H9 (cell line): Measurements from ENCODE around the gene GGT6. TPM values are rescaled to one million over a fixed set of nuclear protein-coding genes. Genes with fewer than 3 reads are reported as not detected.

ENCODE experiments used
- DNase-seq: peaks from one replicate; pipeline ENCODE4 v3.0.0-alpha.2; 2017
- H2AFZ ChIP-seq: one replicate; pipeline ENCODE4 v1.6.1; 2013; ENCODE audit warnings: mild to moderate bottlenecking, low read length, control low read depth, moderate library complexity
- H2AK5ac ChIP-seq: 2 replicates; pipeline ENCODE4 v1.6.1; 2013; ENCODE audit warnings: low read length, control low read depth, mixed read lengths; ENCODE audit not compliant: insufficient read length
- H2BK120ac ChIP-seq: one replicate; pipeline ENCODE4 v1.6.1; 2013; ENCODE audit warnings: low read depth, mild to moderate bottlenecking, low read length, control low read depth, inconsistent platforms; ENCODE audit not compliant: poor library complexity, severe bottlenecking
- H2BK12ac ChIP-seq: 2 replicates; pipeline ENCODE4 v1.6.1; 2013; ENCODE audit warnings: low read length, control low read depth, mixed read lengths, low read depth; ENCODE audit not compliant: insufficient read length
- H2BK15ac ChIP-seq: 2 replicates; pipeline ENCODE4 v1.6.1; 2013; ENCODE audit warnings: low read depth, low read length, control low read depth
- H2BK20ac ChIP-seq: one replicate; pipeline ENCODE4 v1.6.1; 2013; ENCODE audit warnings: low read depth, mild to moderate bottlenecking, low read length, control low read depth, inconsistent platforms; ENCODE audit not compliant: poor library complexity, severe bottlenecking
- H2BK5ac ChIP-seq: 2 replicates; pipeline ENCODE4 v1.6.1; 2013; ENCODE audit warnings: low read length, control low read depth, mixed read lengths; ENCODE audit not compliant: insufficient read length
- H3K14ac ChIP-seq: 2 replicates; pipeline ENCODE4 v1.6.1; 2013; ENCODE audit warnings: low read length, control low read depth; ENCODE audit not compliant: insufficient read depth
- H3K18ac ChIP-seq: 2 replicates; pipeline ENCODE4 v1.6.1; 2013; ENCODE audit warnings: low read depth, mild to moderate bottlenecking, mixed read lengths, low read length, control low read depth; ENCODE audit not compliant: insufficient read length
- H3K23ac ChIP-seq: 2 replicates; pipeline ENCODE4 v1.6.1; 2013; ENCODE audit warnings: low read length, control low read depth, mixed read lengths, low read depth; ENCODE audit not compliant: insufficient read length
- H3K23me2 ChIP-seq: 2 replicates; pipeline ENCODE4 v1.6.1; 2013; ENCODE audit warnings: low read depth, mild to moderate bottlenecking, mixed read lengths, low read length, control low read depth; ENCODE audit not compliant: insufficient read length, poor library complexity, severe bottlenecking
- H3K27ac ChIP-seq: 2 replicates; pipeline ENCODE4 v1.5.1; 2013; ENCODE audit warnings: low read length, control low read depth, mixed read lengths, low read depth; ENCODE audit not compliant: insufficient read length
- H3K27me3 ChIP-seq: 2 replicates; pipeline ENCODE4 v1.6.1; 2013; ENCODE audit warnings: low read length, control low read depth, inconsistent platforms; ENCODE audit not compliant: insufficient read depth
- H3K4ac ChIP-seq: 2 replicates; pipeline ENCODE4 v1.6.1; 2013; ENCODE audit warnings: low read depth, mild to moderate bottlenecking, control low read depth, inconsistent platforms, low read length, moderate library complexity
- H3K4me1 ChIP-seq: 2 replicates; pipeline ENCODE4 v1.6.1; 2013; ENCODE audit warnings: low read length, control low read depth, inconsistent platforms; ENCODE audit not compliant: insufficient read depth
- H3K4me2 ChIP-seq: 2 replicates; pipeline ENCODE4 v1.6.1; 2013; ENCODE audit warnings: low read length, control low read depth, mixed read lengths; ENCODE audit not compliant: insufficient read length, insufficient read depth
- H3K56ac ChIP-seq: 2 replicates; pipeline ENCODE4 v1.6.1; 2013; ENCODE audit warnings: low read depth, mild to moderate bottlenecking, mixed read lengths, low read length, control low read depth; ENCODE audit not compliant: insufficient read length
- H3K79me1 ChIP-seq: 2 replicates; pipeline ENCODE4 v1.6.1; 2013; ENCODE audit warnings: low read depth, mild to moderate bottlenecking, moderate library complexity, low read length, control low read depth, inconsistent platforms; ENCODE audit not compliant: insufficient read depth, poor library complexity, severe bottlenecking
- H3K79me2 ChIP-seq: 2 replicates; pipeline ENCODE4 v1.6.1; 2013; ENCODE audit warnings: low read length, control low read depth, inconsistent platforms; ENCODE audit not compliant: insufficient read depth
- H3K9ac ChIP-seq: 2 replicates; pipeline ENCODE4 v1.6.1; 2013; ENCODE audit warnings: low read length, control low read depth, mixed read lengths; ENCODE audit not compliant: insufficient read length; ENCODE audit errors: extremely low read depth
- H3K9me3 ChIP-seq: one replicate; pipeline ENCODE4 v1.6.1; 2013; ENCODE audit warnings: low read depth, low read length, inconsistent platforms; ENCODE audit not compliant: control insufficient read depth
- H3T11ph ChIP-seq: one replicate; pipeline ENCODE4 v1.6.1; 2013; ENCODE audit warnings: mild to moderate bottlenecking, low read length, control low read depth, inconsistent platforms
- H4K20me1 ChIP-seq: one replicate; pipeline ENCODE4 v1.6.1; 2013; ENCODE audit not compliant: control insufficient read depth, insufficient read length, insufficient read depth
- H4K5ac ChIP-seq: 2 replicates; pipeline ENCODE4 v1.6.1; 2013; ENCODE audit warnings: low read depth, mild to moderate bottlenecking, mixed read lengths, low read length, control low read depth; ENCODE audit not compliant: insufficient read length
- H4K8ac ChIP-seq: replicated peaks from 2 replicates; pipeline ENCODE4 v1.6.1; 2013; ENCODE audit warnings: low read length, control low read depth, mixed read lengths, low read depth; ENCODE audit not compliant: insufficient read length
- H4K91ac ChIP-seq: 2 replicates; pipeline ENCODE4 v1.6.1; 2013; ENCODE audit warnings: low read depth, mild to moderate bottlenecking, moderate library complexity, mixed read lengths, low read length, control low read depth; ENCODE audit not compliant: insufficient read length
- H3K27ac Mint-ChIP-seq, 3 experiments: 2 replicates in 2 of 3; 3 replicates in 1 of 3; pipeline ENCODE4 v1.8.0; 2020 to 2021; ENCODE audit warnings: mixed read lengths in 3 of 3, mild to moderate bottlenecking in 1 of 3, moderate library complexity in 1 of 3
- H3K27me3 Mint-ChIP-seq: 2 replicates; pipeline ENCODE4 v1.8.0; 2021; ENCODE audit warnings: low read depth, mild to moderate bottlenecking, moderate library complexity, mixed read lengths
- H3K36me3 Mint-ChIP-seq, 3 experiments: 2 replicates in 2 of 3; 3 replicates in 1 of 3; pipeline ENCODE4 v1.8.0; 2020 to 2021; ENCODE audit warnings: low read depth in 3 of 3, mixed read lengths in 3 of 3; ENCODE audit not compliant: insufficient read depth in 1 of 3
- H3K4me1 Mint-ChIP-seq, 2 experiments: 2 replicates each; pipeline ENCODE4 v1.8.0; 2020; ENCODE audit warnings: mixed read lengths in 2 of 2
- H3K4me3 Mint-ChIP-seq, 2 experiments: 2 replicates in 1 of 2; 3 replicates in 1 of 2; pipeline ENCODE4 v1.8.0; 2020 to 2021; ENCODE audit warnings: mild to moderate bottlenecking in 2 of 2, mixed read lengths in 2 of 2, moderate library complexity in 1 of 2
- H3K9me3 Mint-ChIP-seq, 2 experiments: 2 replicates in 1 of 2; 3 replicates in 1 of 2; pipeline ENCODE4 v1.8.0; 2020; ENCODE audit warnings: mild to moderate bottlenecking in 2 of 2, mixed read lengths in 2 of 2, moderate library complexity in 1 of 2
- CTCF ChIP-seq: fragments of 200-600 bp; sonication (generic); conservative IDR thresholded peaks from 3 replicates; pipeline ENCODE4 v1.8.0; 2021; ENCODE audit warnings: antibody characterized with exemption, mild to moderate bottlenecking
- WGBS: extraction: QIAGEN DNeasy Blood & Tissue Kit; methylation state at CpG from one replicate; pipeline ENCODE4 v1.1.7; 2013; ENCODE audit warnings: missing lambda C conversion rate, low lambda C conversion rate, mixed read lengths; ENCODE audit not compliant: insufficient read length; ENCODE audit errors: extremely low coverage; 5-methylcytosine and 5-hydroxymethylcytosine counted together
- total RNA-seq: library from RNA; stranded (reverse); gene quantifications from 2 replicates; pipeline ENCODE4 v1.2.1, GENCODE V29; 2021

The GGT6 gene
- total RNA-seq, 1 experiment from 2014 or later, result 0.17 TPM

- H3K4me1 Mint-ChIP-seq, result peaks cover 11 to 23% of the 10 kb centered on the region in 2 experiments
- Histone ChIP-seq H3K79me1 (no peaks in the 10 kb centered on the region), H3K9ac (no peak overlapping the region), H4K5ac (no peak overlapping the region), H3K9me3 (no peaks in the 10 kb centered on the region), H3T11ph (no peak overlapping the region), H2BK20ac (no peak overlapping the region), H3K56ac (no peak overlapping the region), H4K91ac (no peak overlapping the region), H3K27ac (no peak overlapping the region), H4K8ac (no peak overlapping the region), H2AK5ac (no peak overlapping the region), H3K27me3 (peaks cover 3% of the 10 kb centered on the region), H3K4ac (no peak overlapping the region), H3K4me1 (no peaks in the 10 kb centered on the region), H2BK120ac (no peak overlapping the region), H3K23me2 (no peaks in the 10 kb centered on the region), H2BK5ac (no peak overlapping the region), H3K79me2 (no peaks in the 10 kb centered on the region), H2AFZ (no peak overlapping the region), H3K23ac (no peak overlapping the region), H4K20me1 (no peaks in the 10 kb centered on the region), H3K4me2 (no peak overlapping the region), H2BK15ac (no peak overlapping the region), H2BK12ac (no peak overlapping the region), H3K14ac (no peak overlapping the region), H3K18ac (no peak overlapping the region)
- no peaks in the 10 kb centered on the region; a peak in 1 of 5 replicates for H3K9me3 Mint-ChIP-seq
- no peaks in the 10 kb centered on the region for H3K36me3 Mint-ChIP-seq
- no peak overlapping the region; a peak in 1 of 5 replicates for H3K4me3 Mint-ChIP-seq
- WGBS, result no CpG with 5 or more reads among the region's 8 CpGs
- H3K27ac Mint-ChIP-seq, result no peak overlapping the region
- no peak for TF ChIP-seq CTCF
- peaks cover 86% of the 10 kb centered on the region for H3K27me3 Mint-ChIP-seq
- no peak for DNase-seq
Measured at GRCh38 chr17:4523946-4524345, 36.4 kb downstream of the GGT6 start.
